Epithelial cell of proximal tubule (primary cell): ENCODE data around the gene CLDN20. TPM values are rescaled to one million over a fixed set of nuclear protein-coding genes. Genes with fewer than 3 reads are reported as not detected.

ENCODE experiments used
- DNase-seq: peaks from one replicate; pipeline ENCODE4 v3.0.0-alpha.2; 2011; ENCODE audit warnings: low read depth
- H3K4me3 ChIP-seq: 2 replicates; pipeline ENCODE4 v1.5.1; 2011; ENCODE audit warnings: low read depth, mild to moderate bottlenecking, low read length
- CTCF ChIP-seq: conservative IDR thresholded peaks from 2 replicates; pipeline ENCODE4 v1.5.1; 2012; ENCODE audit warnings: low read depth, mild to moderate bottlenecking, low read length
- total RNA-seq: library from RNA; depleted of rRNA; stranded (reverse); fragments of >200 nt; gene quantifications from 2 replicates; pipeline ENCODE4 v1.2.3, GENCODE V29; 2015

CLDN20 gene
- total RNA-seq, 1 donor from 2014 or later: not detected

- no peak for DNase-seq
- H3K4me3 ChIP-seq: no peak overlapping the region
- TF ChIP-seq CTCF: no peak
These were observed 23.9 kb downstream of the CLDN20 start for GRCh38 chr6:155287762-155288161.

- H3K4me3 ChIP-seq: no peak overlapping the region
- no peak for TF ChIP-seq CTCF
- DNase-seq: no peak
These were observed 26.7 kb downstream of the CLDN20 start for GRCh38 chr6:155290491-155290890.

DNA sequence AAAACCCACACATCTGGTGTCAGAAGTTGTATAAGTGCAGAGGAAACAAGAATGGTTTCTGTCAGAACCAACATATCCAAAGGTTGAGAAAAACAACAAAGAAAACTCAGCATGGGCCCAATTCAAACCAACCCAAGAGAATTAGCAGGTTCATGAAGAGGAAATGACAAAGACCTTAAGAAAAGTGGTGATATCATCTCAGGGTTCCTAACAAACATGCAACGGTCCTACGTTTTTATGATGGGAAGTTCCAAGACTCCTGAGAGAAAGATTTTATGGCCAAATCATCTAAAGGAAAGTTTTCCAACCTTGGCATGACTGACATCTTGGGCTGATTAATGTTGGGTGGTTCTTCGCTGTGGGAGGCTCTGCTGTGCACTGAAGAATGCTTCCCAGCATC, 27.5 kb downstream of the CLDN20 start:
- no peak for DNase-seq
- no peak overlapping the region for H3K4me3 ChIP-seq
- TF ChIP-seq CTCF: no peak

DNA sequence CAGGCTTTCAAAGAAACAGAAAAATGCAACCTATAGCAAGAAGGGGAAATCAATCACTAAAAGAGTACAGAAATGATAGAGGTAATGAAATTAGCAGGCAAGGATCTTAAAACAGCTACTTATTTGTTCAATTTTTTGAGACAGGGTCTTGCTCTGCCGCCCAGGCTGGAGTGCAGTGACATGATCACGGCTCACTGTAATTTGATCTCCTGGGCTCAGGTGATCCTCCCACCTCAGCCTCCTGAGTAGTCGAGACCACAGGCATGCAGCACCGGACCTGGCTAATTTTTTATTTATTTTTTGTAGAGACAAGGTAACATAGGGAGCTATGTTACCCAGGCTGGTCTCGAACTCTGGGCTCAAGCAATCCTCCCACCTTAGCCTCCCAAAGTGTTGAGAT, 28.9 kb downstream of the CLDN20 start:
- H3K4me3 ChIP-seq: no peak overlapping the region
- no peak for DNase-seq
- no peak for TF ChIP-seq CTCF

- no peak for DNase-seq
- TF ChIP-seq CTCF: no peak
- H3K4me3 ChIP-seq: no peak overlapping the region
These were observed 33.9 kb downstream of the CLDN20 start for GRCh38 chr6:155297669-155298068.

- no peak for TF ChIP-seq CTCF
- H3K4me3 ChIP-seq: no peak overlapping the region
- no peak for DNase-seq
These were observed 38.1 kb downstream of the CLDN20 start for GRCh38 chr6:155301867-155302266.

- DNase-seq: no peak
- no peak for TF ChIP-seq CTCF
- no peak overlapping the region for H3K4me3 ChIP-seq
These were observed 39.6 kb downstream of the CLDN20 start for GRCh38 chr6:155303361-155303870.
